ENCODE data around the gene ANKRD26.

ANKRD26 gene

DNA sequence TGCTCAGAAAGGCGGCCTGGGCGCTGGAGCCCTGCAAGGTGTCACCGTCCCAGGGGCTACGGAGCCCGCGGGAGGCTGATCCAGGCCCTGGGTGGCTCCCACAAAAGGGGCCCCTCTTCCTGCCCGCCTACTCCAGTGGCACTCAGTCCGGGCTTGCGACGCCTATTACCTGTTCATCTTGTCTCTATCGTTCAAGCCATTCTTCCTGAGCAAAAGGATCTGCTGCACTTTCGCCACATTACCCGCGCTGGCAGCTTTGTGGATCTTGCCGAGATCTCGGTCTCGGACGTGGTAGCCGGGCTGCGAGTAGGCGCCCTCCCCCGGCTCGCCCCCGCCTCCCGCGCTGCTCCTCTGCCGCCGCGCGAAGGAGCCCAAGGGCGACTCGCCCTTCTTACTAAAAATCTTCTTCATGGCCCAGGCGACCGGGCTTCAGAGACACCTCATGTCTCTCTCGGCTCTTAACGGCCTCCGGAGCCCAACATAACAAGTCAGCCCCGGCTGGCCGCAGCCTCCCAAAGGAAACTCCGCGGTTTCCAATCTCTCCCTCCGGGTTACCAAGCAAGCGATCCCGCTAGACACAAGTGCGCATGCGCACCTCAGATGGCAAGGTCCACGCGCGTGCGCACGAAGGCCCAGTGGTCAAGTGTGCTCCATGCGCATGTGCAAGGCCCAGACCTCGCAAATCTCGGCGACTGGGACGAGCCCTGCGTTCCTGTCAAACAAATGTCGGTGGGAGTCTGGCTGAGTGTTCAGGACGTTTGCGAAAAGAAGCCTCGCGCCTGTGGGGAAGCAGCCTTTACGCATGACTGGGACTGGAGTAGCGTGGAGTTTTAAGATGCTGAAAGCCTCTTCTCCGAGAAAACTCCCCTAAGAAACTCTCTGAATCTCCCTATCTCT, at the start of gene ANKRD26:
Gene ANKRD26 (minus strand): TSS at position 579 of the 897 bp plus-strand sequence. CDS start 168 bp downstream, at position 411.
- no peaks in the 10 kb centered on the region for H3K9me3 ChIP-seq (ENCODE audit: control insufficient read depth, insufficient read depth, low read length)
- no peaks in the 10 kb centered on the region for H3K27me3 ChIP-seq (ENCODE audit: control insufficient read depth, insufficient read depth, low read length)
- H3K36me3 ChIP-seq (ENCODE audit: control insufficient read depth, insufficient read depth, low read length) = no peaks in the 10 kb centered on the region
- H3K9ac ChIP-seq (ENCODE audit: low read depth, low read length) = peak within 1 kb of the TSS; percentile 88
- peak within 1 kb of the TSS; percentile 94 for H3K4me3 ChIP-seq (ENCODE audit: low read depth, low read length)
- no peaks in the 10 kb centered on the region for H3K4me1 ChIP-seq (ENCODE audit: control insufficient read depth, insufficient read depth, low read length)

DNA sequence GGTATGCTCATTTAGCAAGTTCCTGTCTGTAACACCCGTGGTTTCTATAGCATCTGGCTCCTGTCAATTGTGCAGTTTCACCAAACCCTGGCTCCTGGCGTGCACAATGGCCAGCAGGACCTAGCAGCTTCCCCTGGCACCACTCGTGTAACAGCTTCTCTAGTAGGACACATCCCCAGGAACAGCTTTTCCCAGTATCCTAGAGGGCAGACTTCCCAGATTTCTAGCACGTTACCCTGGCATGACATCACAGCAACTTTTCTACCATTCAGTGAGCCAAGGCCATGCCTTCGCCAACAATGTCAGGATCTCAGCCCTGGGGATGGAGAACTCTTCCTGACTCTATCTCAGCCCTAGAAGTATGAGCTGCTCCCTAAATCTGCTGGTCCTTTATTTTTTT, 47.4 kb upstream of the ANKRD26 start:
- H3K9me3 ChIP-seq (ENCODE audit: control insufficient read depth, insufficient read depth, low read length) = no peaks in the 10 kb centered on the region
- H3K36me3 ChIP-seq (ENCODE audit: control insufficient read depth, insufficient read depth, low read length) = peaks cover 15% of the 10 kb centered on the region
- no peak overlapping the region for H3K9ac ChIP-seq (ENCODE audit: low read depth, low read length)
- H3K27me3 ChIP-seq (ENCODE audit: control insufficient read depth, insufficient read depth, low read length) = no peaks in the 10 kb centered on the region
- H3K4me1 ChIP-seq (ENCODE audit: control insufficient read depth, insufficient read depth, low read length) = peaks cover 5% of the 10 kb centered on the region
- no peak overlapping the region for H3K4me3 ChIP-seq (ENCODE audit: low read depth, low read length)

- no peak overlapping the region for H3K9ac ChIP-seq (ENCODE audit: low read depth, low read length)
These were observed 45.6 kb upstream of the ANKRD26 start for GRCh38 chr10:27145937-27146336.

GRCh38 chr10:27143686-27144085, 43.4 kb upstream of the ANKRD26 start:
- Histone ChIP-seq H3K4me3 (ENCODE audit: low read depth, low read length) (no peak overlapping the region), H3K36me3 (ENCODE audit: control insufficient read depth, insufficient read depth, low read length) (peaks cover 19% of the 10 kb centered on the region), H3K27me3 (ENCODE audit: control insufficient read depth, insufficient read depth, low read length) (no peaks in the 10 kb centered on the region), H3K9me3 (ENCODE audit: control insufficient read depth, insufficient read depth, low read length) (no peaks in the 10 kb centered on the region), H3K9ac (ENCODE audit: low read depth, low read length) (no peak overlapping the region), H3K4me1 (ENCODE audit: control insufficient read depth, insufficient read depth, low read length) (no peaks in the 10 kb centered on the region)

More at GRCh38 chr10:27145937-27146336, 45.6 kb upstream of the ANKRD26 start:
- Histone ChIP-seq H3K27me3 (ENCODE audit: control insufficient read depth, insufficient read depth, low read length) (no peaks in the 10 kb centered on the region), H3K36me3 (ENCODE audit: control insufficient read depth, insufficient read depth, low read length) (peaks cover 19% of the 10 kb centered on the region), H3K4me1 (ENCODE audit: control insufficient read depth, insufficient read depth, low read length) (peaks cover 5% of the 10 kb centered on the region), H3K4me3 (ENCODE audit: low read depth, low read length) (no peak overlapping the region), H3K9me3 (ENCODE audit: control insufficient read depth, insufficient read depth, low read length) (no peaks in the 10 kb centered on the region)

- no peak overlapping the region for H3K4me3 ChIP-seq (ENCODE audit: low read depth, low read length)
- H3K9ac ChIP-seq (ENCODE audit: low read depth, low read length) = no peak overlapping the region
- no peaks in the 10 kb centered on the region for H3K27me3 ChIP-seq (ENCODE audit: control insufficient read depth, insufficient read depth, low read length)
- no peaks in the 10 kb centered on the region for H3K4me1 ChIP-seq (ENCODE audit: control insufficient read depth, insufficient read depth, low read length)
- peaks cover 15% of the 10 kb centered on the region for H3K36me3 ChIP-seq (ENCODE audit: control insufficient read depth, insufficient read depth, low read length)
- H3K9me3 ChIP-seq (ENCODE audit: control insufficient read depth, insufficient read depth, low read length) = no peaks in the 10 kb centered on the region
These were observed 38.0 kb upstream of the ANKRD26 start for GRCh38 chr10:27138277-27138676.

GRCh38 chr10:27134371-27134770, 34.1 kb upstream of the ANKRD26 start:
- Histone ChIP-seq H3K36me3 (ENCODE audit: control insufficient read depth, insufficient read depth, low read length) (peaks cover 22% of the 10 kb centered on the region), H3K4me3 (ENCODE audit: low read depth, low read length) (no peak overlapping the region), H3K27me3 (ENCODE audit: control insufficient read depth, insufficient read depth, low read length) (no peaks in the 10 kb centered on the region), H3K9me3 (ENCODE audit: control insufficient read depth, insufficient read depth, low read length) (no peaks in the 10 kb centered on the region), H3K9ac (ENCODE audit: low read depth, low read length) (no peak overlapping the region), H3K4me1 (ENCODE audit: control insufficient read depth, insufficient read depth, low read length) (no peaks in the 10 kb centered on the region)

GRCh38 chr10:27108165-27108564, 7.9 kb upstream of the ANKRD26 start:
- no peak overlapping the region for H3K4me3 ChIP-seq (ENCODE audit: low read depth, low read length)
- no peak overlapping the region for H3K9ac ChIP-seq (ENCODE audit: low read depth, low read length)
- H3K36me3 ChIP-seq (ENCODE audit: control insufficient read depth, insufficient read depth, low read length) = peaks cover 8% of the 10 kb centered on the region
- H3K4me1 ChIP-seq (ENCODE audit: control insufficient read depth, insufficient read depth, low read length) = no peaks in the 10 kb centered on the region
- no peaks in the 10 kb centered on the region for H3K27me3 ChIP-seq (ENCODE audit: control insufficient read depth, insufficient read depth, low read length)
- no peaks in the 10 kb centered on the region for H3K9me3 ChIP-seq (ENCODE audit: control insufficient read depth, insufficient read depth, low read length)

GRCh38 chr10:27104919-27105318, 4.6 kb upstream of the ANKRD26 start:
- Histone ChIP-seq H3K27me3 (ENCODE audit: control insufficient read depth, insufficient read depth, low read length) (no peaks in the 10 kb centered on the region), H3K9me3 (ENCODE audit: control insufficient read depth, insufficient read depth, low read length) (no peaks in the 10 kb centered on the region), H3K4me1 (ENCODE audit: control insufficient read depth, insufficient read depth, low read length) (no peaks in the 10 kb centered on the region), H3K9ac (ENCODE audit: low read depth, low read length) (no peak overlapping the region), H3K4me3 (ENCODE audit: low read depth, low read length) (no peak overlapping the region), H3K36me3 (ENCODE audit: control insufficient read depth, insufficient read depth, low read length) (no peaks in the 10 kb centered on the region)

- H3K27me3 ChIP-seq (ENCODE audit: control insufficient read depth, insufficient read depth, low read length) = no peaks in the 10 kb centered on the region
- H3K9me3 ChIP-seq (ENCODE audit: control insufficient read depth, insufficient read depth, low read length) = no peaks in the 10 kb centered on the region
- H3K9ac ChIP-seq (ENCODE audit: low read depth, low read length) = no peak overlapping the region
- H3K36me3 ChIP-seq (ENCODE audit: control insufficient read depth, insufficient read depth, low read length) = no peaks in the 10 kb centered on the region
- peak overlapping the region; percentile 94 for H3K4me3 ChIP-seq (ENCODE audit: low read depth, low read length)
- H3K4me1 ChIP-seq (ENCODE audit: control insufficient read depth, insufficient read depth, low read length) = no peaks in the 10 kb centered on the region
These were observed 586 bp upstream of the ANKRD26 start for GRCh38 chr10:27100813-27101347.

DNA sequence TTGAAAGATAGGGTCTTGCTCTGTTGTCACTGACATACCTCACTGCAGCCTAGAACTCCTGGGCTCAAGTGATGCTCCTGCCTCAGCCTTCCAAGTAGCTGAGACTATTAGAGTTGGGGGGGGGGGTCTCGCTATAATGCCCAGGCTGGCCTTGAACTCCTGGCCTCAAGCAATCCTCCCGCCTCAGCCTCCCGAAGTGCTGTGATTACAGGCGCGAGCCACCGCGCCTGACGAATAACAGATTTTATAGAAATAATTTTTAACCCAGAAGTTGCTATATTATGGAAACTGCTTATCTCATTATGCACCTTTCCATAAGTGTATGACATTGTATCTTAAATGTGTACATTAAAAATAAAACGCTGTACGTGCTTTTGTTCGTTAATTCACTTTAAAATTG, 846 bp downstream of the ANKRD26 start:
- no peaks in the 10 kb centered on the region for H3K36me3 ChIP-seq (ENCODE audit: control insufficient read depth, insufficient read depth, low read length)
- H3K4me1 ChIP-seq (ENCODE audit: control insufficient read depth, insufficient read depth, low read length) = no peaks in the 10 kb centered on the region
- H3K9ac ChIP-seq (ENCODE audit: low read depth, low read length) = peak overlapping the region; percentile 88
- H3K27me3 ChIP-seq (ENCODE audit: control insufficient read depth, insufficient read depth, low read length) = no peaks in the 10 kb centered on the region
- H3K9me3 ChIP-seq (ENCODE audit: control insufficient read depth, insufficient read depth, low read length) = no peaks in the 10 kb centered on the region
- H3K4me3 ChIP-seq (ENCODE audit: low read depth, low read length) = peak overlapping the region; percentile 94

- H3K4me1 ChIP-seq (ENCODE audit: control insufficient read depth, insufficient read depth, low read length) = no peaks in the 10 kb centered on the region
These were observed 11.9 kb downstream of the ANKRD26 start for GRCh38 chr10:27088119-27089044.

More at GRCh38 chr10:27088119-27089044, 11.9 kb downstream of the ANKRD26 start:
- no peaks in the 10 kb centered on the region for H3K27me3 ChIP-seq (ENCODE audit: control insufficient read depth, insufficient read depth, low read length)
- H3K9ac ChIP-seq (ENCODE audit: low read depth, low read length) = no peak overlapping the region
- no peaks in the 10 kb centered on the region for H3K9me3 ChIP-seq (ENCODE audit: control insufficient read depth, insufficient read depth, low read length)
- no peaks in the 10 kb centered on the region for H3K36me3 ChIP-seq (ENCODE audit: control insufficient read depth, insufficient read depth, low read length)
- no peak overlapping the region for H3K4me3 ChIP-seq (ENCODE audit: low read depth, low read length)

Measured in iPS-15b (cell line).